Measurements from ENCODE around the gene PPM1K.

PPM1K gene

GRCh38 chr4:88284439-88285234 lies at the start of gene PPM1K:
Gene PPM1K, minus strand, starts transcription at chr4:88284561. Its CDS starts 5,978 bp downstream, at chr4:88278583.
- DNase-seq (ENCODE audit: low spot score) (peak; percentile 99), ATAC-seq (ENCODE audit: low read depth) (peak; percentile 90)
- Histone ChIP-seq H3K4me1 (ENCODE audit: insufficient read depth, poor library complexity, severe bottlenecking) (peaks cover 9% of the 10 kb centered on the region), H3K36me3 (ENCODE audit: low read depth) (no peaks in the 10 kb centered on the region), H3K27me3 (ENCODE audit: insufficient read depth, poor library complexity, severe bottlenecking) (no peaks in the 10 kb centered on the region), H3K9me3 (ENCODE audit: severe bottlenecking) (no peaks in the 10 kb centered on the region), H3K4me3 (ENCODE audit: severe bottlenecking) (peak within 1 kb of the TSS; percentile 44), H3K27ac (ENCODE audit: poor library complexity, severe bottlenecking) (peak within 1 kb of the TSS; percentile 89)
- no peak for TF ChIP-seq CTCF (IDR thresholded peaks at IDR 0.05; ENCODE audit: poor library complexity, severe bottlenecking)

- Histone ChIP-seq H3K4me1 (ENCODE audit: insufficient read depth, poor library complexity, severe bottlenecking) (no peaks in the 10 kb centered on the region), H3K27me3 (ENCODE audit: insufficient read depth, poor library complexity, severe bottlenecking) (no peaks in the 10 kb centered on the region), H3K27ac (ENCODE audit: poor library complexity, severe bottlenecking) (no peak overlapping the region), H3K4me3 (ENCODE audit: severe bottlenecking) (no peak overlapping the region), H3K36me3 (ENCODE audit: low read depth) (no peaks in the 10 kb centered on the region), H3K9me3 (ENCODE audit: severe bottlenecking) (no peaks in the 10 kb centered on the region)
- DNase-seq (ENCODE audit: low spot score) (no peak), ATAC-seq (ENCODE audit: low read depth) (no peak)
- no peak for TF ChIP-seq CTCF (IDR thresholded peaks at IDR 0.05; ENCODE audit: poor library complexity, severe bottlenecking)
Observed at GRCh38 chr4:88333741-88334405, 49.5 kb upstream of the PPM1K start.

GRCh38 chr4:88327665-88328064 lies 43.3 kb upstream of the PPM1K start:
- Histone ChIP-seq H3K4me3 (ENCODE audit: severe bottlenecking) (no peak overlapping the region), H3K36me3 (ENCODE audit: low read depth) (no peaks in the 10 kb centered on the region), H3K9me3 (ENCODE audit: severe bottlenecking) (no peaks in the 10 kb centered on the region), H3K27ac (ENCODE audit: poor library complexity, severe bottlenecking) (no peak overlapping the region), H3K27me3 (ENCODE audit: insufficient read depth, poor library complexity, severe bottlenecking) (no peaks in the 10 kb centered on the region), H3K4me1 (ENCODE audit: insufficient read depth, poor library complexity, severe bottlenecking) (no peaks in the 10 kb centered on the region)
- no peak for TF ChIP-seq CTCF (IDR thresholded peaks at IDR 0.05; ENCODE audit: poor library complexity, severe bottlenecking)
- DNase-seq (ENCODE audit: low spot score) (no peak), ATAC-seq (ENCODE audit: low read depth) (no peak)

GRCh38 chr4:88320780-88321373 lies 36.5 kb upstream of the PPM1K start:
- Histone ChIP-seq H3K4me1 (ENCODE audit: insufficient read depth, poor library complexity, severe bottlenecking) (peaks cover 11% of the 10 kb centered on the region), H3K4me3 (ENCODE audit: severe bottlenecking) (no peak overlapping the region), H3K27me3 (ENCODE audit: insufficient read depth, poor library complexity, severe bottlenecking) (no peaks in the 10 kb centered on the region), H3K27ac (ENCODE audit: poor library complexity, severe bottlenecking) (no peak overlapping the region), H3K9me3 (ENCODE audit: severe bottlenecking) (no peaks in the 10 kb centered on the region), H3K36me3 (ENCODE audit: low read depth) (no peaks in the 10 kb centered on the region)
- no peak for DNase-seq (ENCODE audit: low spot score)
- peak; percentile 39 for ATAC-seq (ENCODE audit: low read depth)
- TF ChIP-seq CTCF (IDR thresholded peaks at IDR 0.05; ENCODE audit: poor library complexity, severe bottlenecking), result no peak
